HEK293 (cell line): ENCODE measurements around the gene ST7L.

Experiments
- BCL11A ChIP-seq: fragments of 450-650 bp; formaldehyde crosslinking; IDR thresholded peaks from 2 replicates; pipeline ENCODE4 v1.5.1; 2016; ENCODE audit warnings: low read depth, missing biosample characterization, missing genetic modification characterization
- GLIS2 ChIP-seq: fragments of 450-650 bp; formaldehyde crosslinking; IDR thresholded peaks from 2 replicates; pipeline ENCODE4 v1.5.1; 2016; ENCODE audit warnings: missing biosample characterization, missing genetic modification characterization
- KLF1 ChIP-seq: fragments of 450-650 bp; formaldehyde crosslinking; IDR thresholded peaks from 2 replicates; pipeline ENCODE4 v1.5.1; 2016; ENCODE audit warnings: missing biosample characterization, missing genetic modification characterization
- KLF9 ChIP-seq: fragments of 450-650 bp; formaldehyde crosslinking; IDR thresholded peaks from 2 replicates; pipeline ENCODE4 v1.5.1; 2016; ENCODE audit warnings: missing biosample characterization, missing genetic modification characterization, low read depth
- MYNN ChIP-seq: fragments of 450-650 bp; formaldehyde crosslinking; IDR thresholded peaks from 2 replicates; pipeline ENCODE4 v1.5.1; 2016; ENCODE audit warnings: missing biosample characterization, missing genetic modification characterization, borderline replicate concordance
- OSR2 ChIP-seq: fragments of 450-650 bp; formaldehyde crosslinking; IDR thresholded peaks from 2 replicates; pipeline ENCODE4 v1.5.1; 2016; ENCODE audit warnings: missing biosample characterization, missing genetic modification characterization
- TCF7L2 ChIP-seq: IDR thresholded peaks from 2 replicates; pipeline ENCODE4 v1.6.1; 2011; ENCODE audit warnings: low read depth, mild to moderate bottlenecking, inconsistent platforms, low read length, moderate library complexity, borderline replicate concordance
- TRIM28 ChIP-seq: IDR thresholded peaks from 2 replicates; pipeline ENCODE4 v1.6.1; 2011; ENCODE audit warnings: low read length, control low read depth, borderline replicate concordance
- ZBTB20 ChIP-seq: fragments of 450-650 bp; formaldehyde crosslinking; IDR thresholded peaks from 2 replicates; pipeline ENCODE4 v1.5.1; 2016; ENCODE audit warnings: missing biosample characterization, missing genetic modification characterization
- ZBTB44 ChIP-seq: fragments of 450-650 bp; IDR thresholded peaks from 2 replicates; pipeline ENCODE4 v1.5.1; 2018; ENCODE audit warnings: missing biosample characterization, mild to moderate bottlenecking, missing genetic modification characterization
- ZBTB49 ChIP-seq: fragments of 450-650 bp; formaldehyde crosslinking; IDR thresholded peaks from 2 replicates; pipeline ENCODE4 v1.5.1; 2016; ENCODE audit warnings: missing biosample characterization, missing genetic modification characterization, low read depth
- ZFP37 ChIP-seq: fragments of 450-650 bp; formaldehyde crosslinking; IDR thresholded peaks from 2 replicates; pipeline ENCODE4 v1.5.1; 2016; ENCODE audit warnings: missing biosample characterization, missing genetic modification characterization
- ZFP69B ChIP-seq: fragments of 450-650 bp; formaldehyde crosslinking; IDR thresholded peaks from 2 replicates; pipeline ENCODE4 v1.5.1; 2016; ENCODE audit warnings: missing biosample characterization, missing genetic modification characterization
- ZNF140 ChIP-seq: fragments of 450-650 bp; formaldehyde crosslinking; IDR thresholded peaks from 2 replicates; pipeline ENCODE4 v1.5.1; 2016; ENCODE audit warnings: missing biosample characterization, missing genetic modification characterization
- ZNF2 ChIP-seq: fragments of 450-650 bp; formaldehyde crosslinking; IDR thresholded peaks from 2 replicates; pipeline ENCODE4 v1.5.1; 2016; ENCODE audit warnings: missing biosample characterization, missing genetic modification characterization
- ZNF214 ChIP-seq: fragments of 450-650 bp; formaldehyde crosslinking; IDR thresholded peaks from 2 replicates; pipeline ENCODE4 v1.5.1; 2017; ENCODE audit warnings: missing biosample characterization, mild to moderate bottlenecking, missing genetic modification characterization, borderline replicate concordance
- ZNF292 ChIP-seq: fragments of 450-650 bp; formaldehyde crosslinking; IDR thresholded peaks from 2 replicates; pipeline ENCODE4 v1.5.1; 2016; ENCODE audit warnings: low read depth, missing biosample characterization, missing genetic modification characterization, borderline replicate concordance
- ZNF324 ChIP-seq: fragments of 450-650 bp; formaldehyde crosslinking; IDR thresholded peaks from 2 replicates; pipeline ENCODE4 v1.5.1; 2016; ENCODE audit warnings: missing biosample characterization, missing genetic modification characterization
- ZNF341 ChIP-seq: fragments of 450-650 bp; formaldehyde crosslinking; IDR thresholded peaks from 2 replicates; pipeline ENCODE4; 2016; ENCODE audit warnings: low read depth, missing biosample characterization, missing genetic modification characterization
- ZNF366 ChIP-seq: fragments of 450-650 bp; formaldehyde crosslinking; conservative IDR thresholded peaks from 2 replicates; pipeline ENCODE4 v1.5.1; 2016; ENCODE audit warnings: missing biosample characterization, missing genetic modification characterization
- ZNF37A ChIP-seq: fragments of 450-650 bp; IDR thresholded peaks from 2 replicates; pipeline ENCODE4 v1.5.1; 2018; ENCODE audit warnings: missing biosample characterization, missing genetic modification characterization
- ZNF404 ChIP-seq: fragments of 450-650 bp; formaldehyde crosslinking; IDR thresholded peaks from 2 replicates; pipeline ENCODE4 v1.5.1; 2017; ENCODE audit warnings: missing biosample characterization, missing genetic modification characterization
- ZNF423 ChIP-seq: fragments of 450-650 bp; formaldehyde crosslinking; IDR thresholded peaks from 2 replicates; pipeline ENCODE4 v1.5.1; 2016; ENCODE audit warnings: missing biosample characterization, missing genetic modification characterization
- ZNF501 ChIP-seq: fragments of 450-650 bp; formaldehyde crosslinking; IDR thresholded peaks from 2 replicates; pipeline ENCODE4 v1.5.1; 2016; ENCODE audit warnings: missing biosample characterization, missing genetic modification characterization
- ZNF571 ChIP-seq: fragments of 450-650 bp; formaldehyde crosslinking; IDR thresholded peaks from 2 replicates; pipeline ENCODE4 v1.5.0; 2017; ENCODE audit warnings: missing biosample characterization, missing genetic modification characterization
- ZNF596 ChIP-seq: fragments of 450-650 bp; IDR thresholded peaks from 2 replicates; pipeline ENCODE4 v1.5.0; 2018; ENCODE audit warnings: missing biosample characterization, mild to moderate bottlenecking, missing genetic modification characterization, moderate library complexity
- ZNF639 ChIP-seq: fragments of 450-650 bp; formaldehyde crosslinking; IDR thresholded peaks from 2 replicates; pipeline ENCODE4 v1.5.1; 2016; ENCODE audit warnings: missing biosample characterization, missing genetic modification characterization
- ZNF692 ChIP-seq: fragments of 450-650 bp; formaldehyde crosslinking; IDR thresholded peaks from 2 replicates; pipeline ENCODE4 v1.5.1; 2016; ENCODE audit warnings: missing biosample characterization, missing genetic modification characterization
- ZNF707 ChIP-seq: fragments of 450-650 bp; formaldehyde crosslinking; IDR thresholded peaks from 2 replicates; pipeline ENCODE4 v1.5.1; 2016; ENCODE audit warnings: missing biosample characterization, missing genetic modification characterization
- ZNF768 ChIP-seq: fragments of 450-650 bp; formaldehyde crosslinking; IDR thresholded peaks from 2 replicates; pipeline ENCODE4 v1.5.1; 2018; ENCODE audit warnings: missing biosample characterization, mild to moderate bottlenecking, missing genetic modification characterization
- ZNF776 ChIP-seq: fragments of 450-650 bp; formaldehyde crosslinking; IDR thresholded peaks from 2 replicates; pipeline ENCODE4 v1.5.0; 2017; ENCODE audit warnings: missing biosample characterization, missing genetic modification characterization, borderline replicate concordance
- ZNF785 ChIP-seq: fragments of 450-650 bp; formaldehyde crosslinking; IDR thresholded peaks from 2 replicates; pipeline ENCODE4 v1.5.1; 2016; ENCODE audit warnings: missing biosample characterization, missing genetic modification characterization

Gene ST7L

GRCh38 chr1:112618721-112619517 is at the start of gene ST7L (continued):
- no peak for TF ChIP-seq BCL11A (tag by site-specific recombination)
- peak; percentile 48 for TF ChIP-seq ZFP37 (tag by site-specific recombination)
- TF ChIP-seq ZNF37A (tag by site-specific recombination) = no peak
- peak; percentile 89 for TF ChIP-seq GLIS2 (tag by site-specific recombination)
- TF ChIP-seq ZNF768 (tag by site-specific recombination) = no peak
- peak; percentile 71 for TF ChIP-seq ZNF639 (tag by site-specific recombination)
- TF ChIP-seq ZNF404 (tag by site-specific recombination) = no peak
- TF ChIP-seq ZNF707 (tag by site-specific recombination) = no peak
- TF ChIP-seq ZNF571 = no peak
- no peak for TF ChIP-seq TCF7L2
- no peak for TF ChIP-seq ZNF292 (tag by site-specific recombination)
- no peak for TF ChIP-seq ZNF596 (tag by site-specific recombination)
- TF ChIP-seq ZNF785 (tag by site-specific recombination) = no peak
- TF ChIP-seq OSR2 (tag by site-specific recombination) = no peak
- no peak for TF ChIP-seq ZNF214 (tag by site-specific recombination)
- TF ChIP-seq ZBTB44 (tag by site-specific recombination) = no peak
- TF ChIP-seq TRIM28 = peak; percentile 47; the same call in 1 of the 2 replicates
- 0 out of 2 replicates have a peak, but pooled peaks have one; percentile 78 for TF ChIP-seq ZNF2 (tag by site-specific recombination)
- TF ChIP-seq MYNN (tag by site-specific recombination) = no peak
- TF ChIP-seq ZNF341 = peak; percentile 82; the same call in 1 of the 2 replicates
- TF ChIP-seq ZBTB49 (tag by site-specific recombination) = no peak
- TF ChIP-seq ZNF140 = no peak
- no peak for TF ChIP-seq ZNF366 (tag by site-specific recombination)
- TF ChIP-seq ZFP69B (tag by site-specific recombination) = no peak
- TF ChIP-seq ZNF423 (tag by site-specific recombination) = 0 out of 2 replicates have a peak, but pooled peaks have one; percentile 47
- no peak for TF ChIP-seq ZNF776 (tag by site-specific recombination)
- peak; percentile 10; the same call in 1 of the 2 replicates for TF ChIP-seq ZNF692 (tag by site-specific recombination)
- TF ChIP-seq KLF1 (tag by site-specific recombination) = no peak
- peak; percentile 99 for TF ChIP-seq ZBTB20 (tag by site-specific recombination)
- TF ChIP-seq ZNF501 (tag by site-specific recombination) = peak; percentile 85
- TF ChIP-seq KLF9 (tag by site-specific recombination) = no peak; the same call in 1 of the 2 replicates
- no peak for TF ChIP-seq ZNF324 (tag by site-specific recombination)
